DOHH2 (cell line): ENCODE results near the gene MARCO.

ENCODE experiments used
- H3F3A ChIP-seq: fragments of 200-600 bp; sonication (generic), shearing (Covaris generic); 2 replicates; pipeline ENCODE4 v1.6.0; 2016; ENCODE audit warnings: antibody characterized with exemption, mild to moderate bottlenecking; ENCODE audit not compliant: control insufficient read depth, insufficient read depth
- H3K27ac ChIP-seq: fragments of 200-600 bp; sonication (generic); 2 replicates; pipeline ENCODE4 v1.5.1; 2014; ENCODE audit warnings: low read depth, mild to moderate bottlenecking, low read length, moderate library complexity
- H3K27me3 ChIP-seq: fragments of 200-600 bp; sonication (generic); 2 replicates; pipeline ENCODE4 v1.6.1; 2014; ENCODE audit warnings: mild to moderate bottlenecking, low read length, mixed read lengths; ENCODE audit not compliant: control insufficient read depth
- H3K36me3 ChIP-seq: fragments of 200-600 bp; sonication (generic); 2 replicates; pipeline ENCODE4 v1.6.1; 2014; ENCODE audit warnings: mild to moderate bottlenecking, low read length, moderate library complexity, mixed read lengths; ENCODE audit not compliant: control insufficient read depth
- H3K4me1 ChIP-seq: fragments of 200-600 bp; sonication (generic); 2 replicates; pipeline ENCODE4 v1.6.1; 2014; ENCODE audit warnings: mild to moderate bottlenecking, low read length, mixed read lengths; ENCODE audit not compliant: control insufficient read depth
- H3K4me2 ChIP-seq: fragments of 200-600 bp; sonication (generic); 2 replicates; pipeline ENCODE4 v1.6.0; 2014; ENCODE audit warnings: mild to moderate bottlenecking, low read length, moderate library complexity
- H3K4me3 ChIP-seq: fragments of 200-600 bp; sonication (generic); 2 replicates; pipeline ENCODE4 v1.5.1; 2014; ENCODE audit warnings: mild to moderate bottlenecking, low read length, mixed read lengths
- H3K79me2 ChIP-seq: fragments of 200-600 bp; sonication (generic); 2 replicates; pipeline ENCODE4 v1.6.1; 2014; ENCODE audit warnings: mild to moderate bottlenecking, low read length, mixed read lengths; ENCODE audit not compliant: control insufficient read depth
- H3K9me2 ChIP-seq: fragments of 200-600 bp; sonication (generic); replicated peaks from 2 replicates; pipeline ENCODE4 v1.6.1; 2014; ENCODE audit warnings: mild to moderate bottlenecking, low read length, mixed read lengths; ENCODE audit not compliant: control insufficient read depth
- H3K9me3 ChIP-seq: fragments of 200-600 bp; sonication (generic); 2 replicates; pipeline ENCODE4 v1.6.1; 2014; ENCODE audit warnings: antibody characterized with exemption, low read length, mixed read lengths; ENCODE audit not compliant: control insufficient read depth, insufficient read depth
- H4K20me1 ChIP-seq: fragments of 200-600 bp; sonication (generic); 2 replicates; pipeline ENCODE4 v1.6.0; 2014; ENCODE audit warnings: low read depth, mild to moderate bottlenecking, antibody characterized with exemption, low read length, moderate library complexity; ENCODE audit not compliant: control insufficient read depth, insufficient read depth
- EZH2phosphoT487 ChIP-seq: fragments of 200-600 bp; sonication (generic); IDR thresholded peaks from 2 replicates; pipeline ENCODE4 v1.6.1; 2017; ENCODE audit warnings: borderline replicate concordance, mild to moderate bottlenecking, antibody characterized with exemption, low read length, moderate library complexity, mixed read lengths
- TF ChIP-seq, protein P1 (sequence below): fragments of 200-600 bp; sonication (generic); IDR thresholded peaks from one replicate; pipeline ENCODE4 v1.5.1; 2014; ENCODE audit warnings: antibody characterized with exemption, mild to moderate bottlenecking, low read depth, low read length; ENCODE audit not compliant: poor library complexity, severe bottlenecking

MARCO gene

GRCh38 chr2:118954297-118955060 lies 12.5 kb downstream of the MARCO start:
- Histone ChIP-seq H3F3A (no peaks in the 10 kb centered on the region), H4K20me1 (no peaks in the 10 kb centered on the region), H3K4me3 (no peak overlapping the region), H3K27ac (no peak overlapping the region), H3K79me2 (no peaks in the 10 kb centered on the region), H3K4me2 (no peak overlapping the region), H3K27me3 (no peaks in the 10 kb centered on the region), H3K4me1 (no peaks in the 10 kb centered on the region), H3K36me3 (no peaks in the 10 kb centered on the region), H3K9me2 (no peaks in the 10 kb centered on the region), H3K9me3 (no peaks in the 10 kb centered on the region)
- TF ChIP-seq, protein P1, sequence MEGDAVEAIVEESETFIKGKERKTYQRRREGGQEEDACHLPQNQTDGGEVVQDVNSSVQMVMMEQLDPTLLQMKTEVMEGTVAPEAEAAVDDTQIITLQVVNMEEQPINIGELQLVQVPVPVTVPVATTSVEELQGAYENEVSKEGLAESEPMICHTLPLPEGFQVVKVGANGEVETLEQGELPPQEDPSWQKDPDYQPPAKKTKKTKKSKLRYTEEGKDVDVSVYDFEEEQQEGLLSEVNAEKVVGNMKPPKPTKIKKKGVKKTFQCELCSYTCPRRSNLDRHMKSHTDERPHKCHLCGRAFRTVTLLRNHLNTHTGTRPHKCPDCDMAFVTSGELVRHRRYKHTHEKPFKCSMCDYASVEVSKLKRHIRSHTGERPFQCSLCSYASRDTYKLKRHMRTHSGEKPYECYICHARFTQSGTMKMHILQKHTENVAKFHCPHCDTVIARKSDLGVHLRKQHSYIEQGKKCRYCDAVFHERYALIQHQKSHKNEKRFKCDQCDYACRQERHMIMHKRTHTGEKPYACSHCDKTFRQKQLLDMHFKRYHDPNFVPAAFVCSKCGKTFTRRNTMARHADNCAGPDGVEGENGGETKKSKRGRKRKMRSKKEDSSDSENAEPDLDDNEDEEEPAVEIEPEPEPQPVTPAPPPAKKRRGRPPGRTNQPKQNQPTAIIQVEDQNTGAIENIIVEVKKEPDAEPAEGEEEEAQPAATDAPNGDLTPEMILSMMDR = no peak
- TF ChIP-seq EZH2phosphoT487 = no peak

- H3K4me1 ChIP-seq = no peaks in the 10 kb centered on the region
- no peaks in the 10 kb centered on the region for H3F3A ChIP-seq
- no peaks in the 10 kb centered on the region for H3K9me2 ChIP-seq
- peaks cover 17% of the 10 kb centered on the region for H3K27me3 ChIP-seq
- TF ChIP-seq EZH2phosphoT487 = no peak
- TF ChIP-seq, protein P1 = no peak
- no peaks in the 10 kb centered on the region for H3K9me3 ChIP-seq
- H3K4me3 ChIP-seq = no peak overlapping the region
- H3K4me2 ChIP-seq = no peak overlapping the region
- no peaks in the 10 kb centered on the region for H4K20me1 ChIP-seq
- H3K27ac ChIP-seq = no peak overlapping the region
- no peaks in the 10 kb centered on the region for H3K36me3 ChIP-seq
- H3K79me2 ChIP-seq = no peaks in the 10 kb centered on the region
Measured at GRCh38 chr2:118965737-118966136, 23.7 kb downstream of the MARCO start.

- Histone ChIP-seq H4K20me1 (no peaks in the 10 kb centered on the region), H3K9me3 (no peaks in the 10 kb centered on the region), H3K36me3 (no peaks in the 10 kb centered on the region), H3K4me1 (no peaks in the 10 kb centered on the region), H3K4me3 (no peak overlapping the region), H3K79me2 (no peaks in the 10 kb centered on the region), H3K9me2 (no peaks in the 10 kb centered on the region), H3K4me2 (no peak overlapping the region), H3F3A (no peaks in the 10 kb centered on the region), H3K27me3 (peaks cover 17% of the 10 kb centered on the region), H3K27ac (no peak overlapping the region)
- TF ChIP-seq, protein P1 = no peak
- no peak for TF ChIP-seq EZH2phosphoT487
Measured at GRCh38 chr2:118967124-118967880, 25.3 kb downstream of the MARCO start.
